ENCODE measurements around the gene DSTN.
A peak's percentile ranks its signal among the peaks of the same experiment; 100 is the strongest.

The DSTN gene

GRCh38 chr20:17648315-17648646 is 78.4 kb downstream of the DSTN start:
- DNase-seq (ENCODE audit: low read depth): no peak
- no peak for TF ChIP-seq CTCF (conservative IDR thresholded peaks at IDR 0.05; ENCODE audit: low read length)
- H3K4me3 ChIP-seq (ENCODE audit: low read length): no peak overlapping the region

- no peak overlapping the region for H3K4me3 ChIP-seq (ENCODE audit: low read length)
- DNase-seq (ENCODE audit: low read depth): no peak
- peak; percentile 35 for TF ChIP-seq CTCF (conservative IDR thresholded peaks at IDR 0.05; ENCODE audit: low read length)
Measured at GRCh38 chr20:17648791-17649730, 79.2 kb downstream of the DSTN start.

GRCh38 chr20:17650301-17651128 is 80.6 kb downstream of the DSTN start:
- no peak for TF ChIP-seq CTCF (conservative IDR thresholded peaks at IDR 0.05; ENCODE audit: low read length)
- no peak for DNase-seq (ENCODE audit: low read depth)
- H3K4me3 ChIP-seq (ENCODE audit: low read length): no peak overlapping the region

- H3K4me3 ChIP-seq (ENCODE audit: low read length): no peak overlapping the region
- DNase-seq (ENCODE audit: low read depth): peak; percentile 56
- TF ChIP-seq CTCF (conservative IDR thresholded peaks at IDR 0.05; ENCODE audit: low read length): no peak
Measured at GRCh38 chr20:17651129-17651759, 81.4 kb downstream of the DSTN start.

- H3K4me3 ChIP-seq (ENCODE audit: low read length): no peak overlapping the region
- DNase-seq (ENCODE audit: low read depth): no peak
- TF ChIP-seq CTCF (conservative IDR thresholded peaks at IDR 0.05; ENCODE audit: low read length): no peak
Measured at GRCh38 chr20:17651760-17652388, 82.0 kb downstream of the DSTN start.

- H3K4me3 ChIP-seq (ENCODE audit: low read length): no peak overlapping the region
- DNase-seq (ENCODE audit: low read depth): no peak
Measured at GRCh38 chr20:17652411-17652810, 82.5 kb downstream of the DSTN start.

More at GRCh38 chr20:17652411-17652810, 82.5 kb downstream of the DSTN start:
- TF ChIP-seq CTCF (conservative IDR thresholded peaks at IDR 0.05; ENCODE audit: low read length): no peak

Measured in AG10803 (cell line).